ENCODE results near the gene ACTN4.

The ACTN4 gene

GRCh38 chr19:38727868-38728660 is 80.6 kb downstream of the ACTN4 start:
- DNase-seq = no peak

DNA sequence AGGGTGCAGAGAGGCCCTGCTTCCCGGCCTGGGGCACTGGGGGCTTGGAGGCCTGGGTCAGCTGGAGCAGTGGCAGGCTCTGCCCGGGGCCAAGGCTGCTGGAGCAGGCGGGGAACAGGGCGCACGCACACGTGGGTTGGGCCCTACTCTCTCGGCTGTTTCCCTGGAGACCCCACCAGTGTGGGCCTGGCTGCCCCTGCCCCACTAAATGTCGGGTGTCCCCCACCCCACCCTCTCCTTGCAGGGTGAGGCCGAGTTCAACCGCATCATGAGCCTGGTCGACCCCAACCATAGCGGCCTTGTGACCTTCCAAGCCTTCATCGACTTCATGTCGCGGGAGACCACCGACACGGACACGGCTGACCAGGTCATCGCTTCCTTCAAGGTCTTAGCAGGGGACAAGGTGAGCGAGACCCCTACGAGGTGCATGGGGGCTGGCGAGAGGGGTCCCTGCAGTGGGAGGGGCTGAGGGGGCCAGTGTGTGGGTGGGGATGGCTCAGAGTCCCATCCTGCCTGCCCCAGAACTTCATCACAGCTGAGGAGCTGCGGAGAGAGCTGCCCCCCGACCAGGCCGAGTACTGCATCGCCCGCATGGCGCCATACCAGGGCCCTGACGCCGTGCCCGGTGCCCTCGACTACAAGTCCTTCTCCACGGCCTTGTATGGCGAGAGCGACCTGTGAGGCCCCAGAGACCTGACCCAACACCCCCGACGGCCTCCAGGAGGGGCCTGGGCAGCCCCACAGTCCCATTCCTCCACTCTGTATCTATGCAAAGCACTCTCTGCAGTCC is 81.5 kb downstream of the ACTN4 start:
- DNase-seq = no peak

GRCh38 chr19:38729653-38730469 is 82.4 kb downstream of the ACTN4 start:
- DNase-seq = peak; percentile 78

GRCh38 chr19:38730470-38730730 is 83.0 kb downstream of the ACTN4 start:
- DNase-seq = no peak

GRCh38 chr19:38730731-38731589 is 83.5 kb downstream of the ACTN4 start:
- no peak for DNase-seq

- DNase-seq = no peak
Observed at GRCh38 chr19:38731654-38732301, 84.3 kb downstream of the ACTN4 start.

GRCh38 chr19:38733241-38733492 is 85.7 kb downstream of the ACTN4 start:
- no peak for DNase-seq

GRCh38 chr19:38733493-38734175 is 86.2 kb downstream of the ACTN4 start:
- peak; percentile 22 for DNase-seq

- no peak for DNase-seq
Observed at GRCh38 chr19:38734176-38734425, 86.7 kb downstream of the ACTN4 start.

DNA sequence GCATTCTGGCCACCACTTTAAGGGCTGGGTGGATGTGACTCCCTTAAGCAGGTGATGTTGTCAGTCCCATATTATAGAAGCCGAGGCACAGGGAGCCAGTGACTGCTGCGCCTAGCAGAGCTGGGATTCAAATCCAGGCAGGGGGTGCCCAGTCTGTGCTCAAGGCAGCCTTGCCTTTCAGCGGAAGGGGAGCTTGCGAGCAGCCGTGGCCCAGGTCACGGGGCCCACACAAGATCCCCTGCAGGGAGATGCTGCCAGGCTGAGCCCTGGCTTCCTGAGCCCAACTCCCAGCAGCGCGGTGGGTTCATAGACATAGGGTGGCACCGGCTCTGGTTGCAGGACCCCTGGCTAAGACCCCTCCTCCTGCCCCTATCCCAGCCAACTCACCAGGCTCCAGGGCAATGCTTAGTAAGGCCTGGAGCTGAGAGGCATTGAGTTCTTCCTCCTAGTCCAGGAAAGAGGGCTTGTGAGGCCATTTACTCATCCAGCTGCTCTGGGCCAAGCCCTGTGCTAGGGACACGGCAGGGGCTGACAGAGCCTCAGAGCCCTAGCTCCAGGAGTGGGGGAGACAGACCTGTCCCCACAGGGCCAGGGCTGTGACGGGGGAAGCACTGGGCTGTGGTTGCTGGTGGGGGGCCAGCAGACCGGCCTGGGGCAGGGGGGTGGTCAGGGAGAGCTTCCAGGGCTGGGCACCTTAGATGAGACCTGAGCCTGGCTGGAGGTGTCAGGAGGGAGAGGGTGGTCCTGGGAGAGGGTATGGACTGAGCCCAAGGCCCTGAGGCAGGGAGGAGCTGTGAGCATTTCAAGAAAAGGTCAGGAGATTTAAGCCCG is 87.2 kb downstream of the ACTN4 start:
- peak; percentile 66 for DNase-seq

GRCh38 chr19:38735257-38735686 is 87.8 kb downstream of the ACTN4 start:
- DNase-seq = no peak

- peak; percentile 37 for DNase-seq
Observed at GRCh38 chr19:38736036-38736412, 88.6 kb downstream of the ACTN4 start.

DNA sequence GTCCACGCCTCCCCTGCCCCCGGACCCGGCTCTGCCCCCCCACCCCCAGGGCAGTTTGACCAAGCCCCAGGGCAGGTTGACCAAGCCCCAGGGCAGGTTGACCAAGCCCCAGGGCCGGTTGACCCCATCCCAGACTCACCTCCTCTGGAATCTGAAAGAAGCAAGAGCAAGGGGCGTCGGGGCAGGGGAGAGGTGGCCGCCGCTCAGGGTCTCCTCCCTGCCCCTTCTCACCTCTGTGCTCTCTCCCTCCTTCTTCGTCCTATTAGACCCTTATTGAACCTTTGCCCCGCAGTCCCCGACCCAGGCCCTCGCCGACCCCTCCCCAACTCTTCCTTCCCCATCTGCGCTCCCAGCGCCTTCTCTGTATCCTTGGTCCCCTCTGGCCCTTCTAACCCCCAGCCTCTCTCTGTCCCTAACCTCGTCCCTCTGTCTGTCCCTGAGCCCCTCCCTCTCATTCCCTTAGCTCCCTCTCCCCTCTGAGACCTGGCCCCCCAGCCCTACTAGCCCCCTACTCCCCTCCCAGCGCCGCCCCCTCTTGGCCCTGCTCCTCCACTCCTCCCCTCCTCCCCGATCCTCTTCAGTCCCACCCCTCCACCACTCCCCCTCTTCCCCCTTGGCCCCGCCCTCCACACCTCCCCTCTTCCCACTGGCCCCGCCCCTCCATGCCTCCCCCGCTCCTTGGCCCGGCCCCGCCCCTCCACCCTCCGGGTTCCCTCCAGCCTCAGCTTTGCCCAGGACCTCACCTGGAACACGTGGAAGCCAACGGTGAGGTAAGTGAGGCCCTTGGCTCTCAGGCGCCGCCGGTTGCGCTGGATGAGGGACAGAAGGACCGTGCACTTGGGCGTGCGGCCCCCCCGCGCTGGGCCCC is 89.2 kb downstream of the ACTN4 start:
- peak; percentile 42 for DNase-seq

- DNase-seq = no peak
Observed at GRCh38 chr19:38737281-38737865, 89.9 kb downstream of the ACTN4 start.

- no peak for DNase-seq
Observed at GRCh38 chr19:38737921-38738737, 90.7 kb downstream of the ACTN4 start.

DNA sequence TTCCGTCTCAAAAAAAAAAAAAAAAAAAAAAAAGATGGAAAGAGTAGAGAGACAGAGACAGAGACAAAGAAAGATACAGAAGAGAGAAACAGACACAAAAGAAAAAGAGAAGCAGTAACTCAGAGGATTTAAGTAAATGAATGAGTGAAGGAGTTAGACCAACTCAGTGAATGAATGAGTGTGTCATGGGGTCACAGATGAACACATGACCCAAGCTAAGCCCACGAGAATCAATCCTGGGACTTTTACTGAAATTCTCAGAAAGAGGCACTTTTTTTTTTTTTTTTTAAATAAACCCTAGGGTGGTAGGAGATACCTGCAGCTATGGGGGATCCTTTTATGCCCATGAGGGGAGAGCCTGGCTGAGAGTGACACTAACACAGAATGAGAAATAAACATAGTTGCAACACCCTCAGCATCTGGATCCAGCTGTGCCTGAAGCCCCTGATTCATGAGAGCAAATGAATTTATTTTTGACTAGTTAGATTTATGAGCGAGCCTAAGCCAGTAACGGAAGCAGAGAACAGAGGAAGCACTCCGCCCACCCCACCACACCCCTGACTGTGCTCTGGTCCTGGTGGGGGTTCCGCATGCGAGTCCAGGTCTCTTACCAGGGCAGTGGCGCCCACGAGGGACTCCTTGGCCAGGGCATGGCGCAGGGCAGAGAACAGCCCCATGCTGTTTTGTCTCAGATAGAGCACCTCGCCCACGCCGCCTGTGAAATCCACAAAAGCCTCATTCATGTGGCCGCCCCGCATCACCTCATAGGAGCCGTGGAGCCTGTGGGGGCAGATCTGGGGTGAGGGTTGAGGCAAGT is 92.2 kb downstream of the ACTN4 start:
- no peak for DNase-seq

- no peak for DNase-seq
Observed at GRCh38 chr19:38740257-38740592, 92.8 kb downstream of the ACTN4 start.

GRCh38 chr19:38740932-38741331 is 93.5 kb downstream of the ACTN4 start:
- DNase-seq = no peak
